ENCODE results near the gene ASTN2.

DNA sequence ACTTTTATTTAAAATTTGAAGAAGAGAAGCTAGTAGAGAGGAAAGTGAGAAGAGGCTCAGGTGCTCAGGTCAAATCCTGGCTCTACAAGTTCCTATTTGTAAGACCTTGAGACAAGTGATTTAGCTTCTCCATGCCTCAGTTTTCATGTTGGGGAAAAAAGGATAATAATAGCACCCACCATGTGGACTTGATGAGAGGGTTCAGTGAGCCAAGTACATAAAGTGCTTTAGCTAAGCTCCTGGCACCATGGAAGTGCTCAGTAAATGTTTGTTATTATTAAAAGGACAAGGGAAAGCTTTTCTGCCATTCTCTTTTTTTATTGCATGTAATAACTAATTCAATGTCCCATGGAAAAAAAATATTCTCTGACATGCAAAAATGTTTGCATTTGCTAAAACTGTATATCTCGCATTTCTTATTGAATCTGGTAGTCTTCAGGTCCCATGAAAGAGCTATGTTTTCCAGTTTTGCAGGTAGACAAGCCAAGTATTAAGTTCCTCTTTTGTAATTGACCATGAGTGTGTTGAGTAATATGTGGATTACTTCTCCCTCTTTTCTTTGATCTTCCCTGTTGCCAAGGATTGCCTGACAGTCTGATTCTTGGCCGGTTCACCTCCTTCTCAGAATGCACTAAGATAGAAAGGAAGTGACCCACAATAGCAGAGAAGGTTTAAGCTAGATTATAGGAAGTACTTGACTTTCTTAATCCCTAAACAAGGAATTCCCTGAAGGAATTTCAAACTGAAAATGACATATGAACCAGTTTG, 773.4 kb downstream of the ASTN2 start:
- TF ChIP-seq GATA2 (IDR thresholded peaks at IDR 0.05; ENCODE audit: low read depth, low read length) (no peak), GATA3 (IDR thresholded peaks at IDR 0.05; ENCODE audit: low read depth, low read length) (no peak)

Measured in SH-SY5Y (cell line).